HCT116 (cell line): Measurements from ENCODE around the gene TBCCD1.

Experiments used
- POLR2A ChIP-seq: IDR thresholded peaks from 2 replicates; pipeline ENCODE4 v1.7.0; 2011; ENCODE audit warnings: borderline replicate concordance; ENCODE audit not compliant: insufficient read depth, insufficient read length; ENCODE audit errors: extremely low read depth
- REST ChIP-seq: IDR thresholded peaks from 2 replicates; pipeline ENCODE4 v1.6.1; 2012; ENCODE audit warnings: low read depth
- TCF7L2 ChIP-seq: IDR thresholded peaks from 2 replicates; pipeline ENCODE4 v1.7.0; 2011; ENCODE audit warnings: borderline replicate concordance, inconsistent platforms; ENCODE audit not compliant: insufficient read depth, insufficient read length; ENCODE audit errors: extremely low read depth
- ZNF274 ChIP-seq: fragments of 200-500 bp; sonication (Bioruptor generic); IDR thresholded peaks from 2 replicates; pipeline ENCODE4 v1.6.1; 2014; ENCODE audit warnings: mild to moderate bottlenecking, low read depth, low read length, inconsistent platforms

DNA sequence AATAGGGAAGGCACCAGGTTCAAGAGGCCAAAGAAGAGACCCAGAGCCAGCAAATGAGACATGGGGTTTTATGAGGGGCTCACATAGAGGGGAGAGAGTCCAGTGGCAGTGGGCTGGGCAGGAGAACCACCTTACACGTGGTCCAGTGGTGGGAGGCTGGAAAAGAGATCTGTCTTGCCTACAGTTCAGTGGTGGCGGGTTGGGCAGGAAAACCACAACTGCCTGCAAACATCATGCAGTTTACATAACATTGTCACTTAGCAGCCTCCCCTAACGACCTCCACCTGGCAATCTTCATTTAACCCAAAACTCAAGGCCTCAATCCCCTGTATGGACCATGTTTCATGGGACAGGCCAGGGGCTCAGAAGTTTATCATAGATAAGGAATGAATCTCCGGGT, 52.0 kb downstream of the TBCCD1 start:
- no peak for TF ChIP-seq TCF7L2
- no peak for TF ChIP-seq REST
- TF ChIP-seq ZNF274 = no peak
- TF ChIP-seq POLR2A = no peak
